Measurements from ENCODE around the gene CEACAM4.
"Not testable (repeated sequence)": the region's sequence is repeated elsewhere in the genome, so short reads cannot be mapped to it uniquely, and the experiment has no call there.

GRCh38 chr19:41656756-41657155 is 29.9 kb upstream of the CEACAM4 start:
- TF ChIP-seq CTCF (IDR thresholded peaks at IDR 0.05; ENCODE audit: insufficient read depth, low read length, poor library complexity, severe bottlenecking); EZH2phosphoT487 (conservative IDR thresholded peaks at IDR 0.05; ENCODE audit: low read length): not testable (repeated sequence)
